NCI-H2227 (cell line): Measurements from ENCODE around the gene IDH3A.

Source experiments
- DNase-seq: peaks from one replicate; lab custom pipeline; 2025; ENCODE audit not compliant: unreplicated experiment; lab: John Stamatoyannopoulos, UW

IDH3A gene

GRCh38 chr15:78164010-78164409 is 14.8 kb downstream of the IDH3A start:
- DNase-seq: no peak

- DNase-seq: no peak
Observed at GRCh38 chr15:78167227-78167888, 18.2 kb downstream of the IDH3A start.

- no peak for DNase-seq
Observed at GRCh38 chr15:78168608-78169007, 19.4 kb downstream of the IDH3A start.

- no peak for DNase-seq
Observed at GRCh38 chr15:78170848-78171773, 21.9 kb downstream of the IDH3A start.

- no peak for DNase-seq
Observed at GRCh38 chr15:78171864-78172472, 22.8 kb downstream of the IDH3A start.

GRCh38 chr15:78174401-78174800 is 25.2 kb downstream of the IDH3A start:
- DNase-seq: no peak

- no peak for DNase-seq
Observed at GRCh38 chr15:78175330-78175729, 26.2 kb downstream of the IDH3A start.

GRCh38 chr15:78177447-78177873 is 28.3 kb downstream of the IDH3A start:
- DNase-seq: peak; percentile 14

- no peak for DNase-seq
Observed at GRCh38 chr15:78178064-78178463, 28.9 kb downstream of the IDH3A start.

GRCh38 chr15:78179286-78179840 is 30.2 kb downstream of the IDH3A start:
- DNase-seq: no peak

- DNase-seq: no peak
Observed at GRCh38 chr15:78179906-78180305, 30.7 kb downstream of the IDH3A start.

- no peak for DNase-seq
Observed at GRCh38 chr15:78182336-78182700, 33.2 kb downstream of the IDH3A start.

- no peak for DNase-seq
Observed at GRCh38 chr15:78182821-78183220, 33.7 kb downstream of the IDH3A start.

GRCh38 chr15:78192826-78193594 is 43.8 kb downstream of the IDH3A start:
- DNase-seq: no peak

GRCh38 chr15:78193731-78194567 is 44.8 kb downstream of the IDH3A start:
- DNase-seq: no peak

- DNase-seq: no peak
Observed at GRCh38 chr15:78194568-78194925, 45.4 kb downstream of the IDH3A start.

- peak; percentile 2 for DNase-seq
Observed at GRCh38 chr15:78195735-78196201, 46.6 kb downstream of the IDH3A start.

- no peak for DNase-seq
Observed at GRCh38 chr15:78197632-78198031, 48.5 kb downstream of the IDH3A start.

- DNase-seq: no peak
Observed at GRCh38 chr15:78200276-78200930, 51.2 kb downstream of the IDH3A start.
